RPMI8226 (cell line): ENCODE results near the gene MRPL34.
"Not testable (repeated sequence)": the region's sequence is repeated elsewhere in the genome, so short reads cannot be mapped to it uniquely, and the experiment has no call there.

Experiments
- DNase-seq: peaks from one replicate; pipeline ENCODE4 v3.0.0-alpha.2; 2015

MRPL34 gene

DNA sequence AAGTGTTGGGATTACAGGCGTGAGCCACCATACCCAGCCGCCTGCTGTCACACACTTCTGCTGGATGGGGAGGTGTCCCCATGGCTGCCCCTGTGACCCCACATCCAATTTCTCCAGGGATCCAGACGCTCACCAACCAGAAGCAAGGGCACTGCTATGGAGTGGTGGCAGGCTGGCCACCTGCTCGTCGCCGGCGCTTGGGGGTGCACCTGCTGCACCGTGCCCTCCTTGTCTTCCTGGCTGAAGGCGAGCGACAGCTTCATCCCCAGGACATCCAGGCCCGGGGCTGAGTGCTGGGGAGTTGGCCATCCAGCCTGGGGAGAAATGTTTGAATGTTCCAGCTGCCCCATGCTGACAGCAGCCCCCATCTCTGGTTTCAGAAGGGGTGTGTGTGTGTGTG, 19.4 kb upstream of the MRPL34 start:
- no peak for DNase-seq

DNA sequence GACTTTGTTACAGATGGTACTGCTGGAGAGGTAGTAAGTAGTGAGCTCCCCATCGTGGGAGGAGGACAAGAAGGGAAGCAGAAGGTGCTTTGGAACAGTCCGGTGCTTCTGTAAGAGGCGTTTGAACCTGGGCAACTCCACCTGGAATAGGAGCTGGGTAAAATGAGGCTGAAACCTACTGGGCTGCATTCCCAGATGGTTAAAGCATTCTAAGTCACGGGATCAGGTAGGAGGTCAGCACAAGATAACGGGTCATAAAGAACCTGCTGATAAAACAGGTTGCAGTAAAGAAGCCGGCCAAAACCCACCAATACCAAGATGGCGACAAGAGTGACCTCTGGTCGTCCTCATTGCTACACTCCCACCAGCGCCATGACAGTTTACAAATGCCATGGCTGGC, 18.9 kb upstream of the MRPL34 start:
- DNase-seq = no peak

DNA sequence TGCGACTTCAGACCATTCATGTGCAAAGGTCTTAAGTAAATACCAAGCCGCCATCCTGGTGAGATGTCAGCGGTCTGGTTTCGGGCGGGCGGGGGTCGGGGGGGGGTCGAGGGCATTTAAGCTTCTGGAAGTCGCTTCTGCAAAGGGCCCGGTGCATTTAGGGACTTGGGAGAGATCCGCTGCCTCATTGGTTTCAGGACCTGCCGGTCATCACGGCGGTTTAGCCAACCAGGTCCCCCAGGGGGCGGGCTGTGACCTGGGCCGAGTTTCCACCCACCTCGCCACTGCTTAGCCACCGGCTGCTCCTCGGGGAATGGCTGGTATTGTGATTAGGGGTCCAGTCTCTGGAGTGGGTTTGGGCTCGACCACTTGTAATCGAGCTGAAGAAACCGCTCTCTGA, 16.2 kb upstream of the MRPL34 start:
- peak; percentile 79 for DNase-seq

DNA sequence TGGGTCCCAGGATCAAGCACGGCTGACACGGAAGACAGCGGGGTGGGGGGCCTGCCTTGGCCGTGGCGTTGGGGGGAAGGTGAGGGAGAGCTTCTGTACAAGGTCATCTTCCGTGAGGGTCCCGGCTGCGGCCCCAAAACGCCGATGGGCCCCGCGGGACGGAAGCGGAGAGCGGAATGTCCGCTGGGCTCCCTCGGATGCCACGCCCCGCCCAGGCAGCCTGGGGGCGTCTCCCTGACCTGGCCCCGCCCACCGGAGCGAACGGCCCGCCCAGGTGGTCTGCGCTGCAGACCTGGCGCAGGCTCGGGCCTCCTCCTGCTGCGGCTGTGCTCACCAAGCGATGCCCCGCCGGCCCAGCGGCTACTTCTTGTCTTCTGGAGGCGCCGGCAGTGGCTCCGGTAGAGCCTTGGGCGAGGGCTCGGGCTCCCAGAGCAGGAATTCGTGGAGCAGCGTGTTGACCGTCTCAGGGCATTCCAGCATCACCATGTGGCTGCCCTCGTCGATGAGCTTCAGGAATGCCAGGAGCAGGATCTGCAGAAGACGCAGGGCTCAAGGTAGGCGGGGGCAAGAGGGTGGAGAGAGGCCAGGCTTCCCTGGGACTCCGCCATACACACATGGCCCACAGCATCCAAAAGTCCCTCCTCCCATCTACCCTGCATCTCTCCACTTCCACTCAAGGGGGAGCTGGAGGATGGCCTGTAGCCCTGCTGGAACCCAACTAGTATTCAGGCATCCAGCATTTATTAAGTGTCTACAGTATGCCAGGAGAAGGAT, 13.2 kb upstream of the MRPL34 start:
- peak; percentile 81 for DNase-seq

DNA sequence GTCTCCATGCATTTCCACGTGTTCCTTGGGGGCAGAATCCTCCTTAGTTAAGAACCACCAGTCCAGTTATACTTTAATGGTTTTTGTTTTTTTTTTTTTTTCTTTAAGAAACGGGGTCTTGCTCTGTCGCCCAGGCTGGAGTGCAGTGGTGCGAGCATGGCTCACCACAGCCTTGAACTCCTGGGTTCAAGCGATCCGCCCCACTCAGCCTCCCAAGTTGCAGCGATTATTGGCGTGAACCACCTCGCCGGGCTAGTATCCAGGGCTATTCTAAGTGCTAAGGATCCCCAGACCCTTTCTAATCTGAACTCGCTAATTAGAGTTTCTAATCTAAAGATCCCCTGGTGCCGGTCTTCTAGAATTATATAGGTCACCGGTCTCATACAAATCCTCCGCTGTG, 12.1 kb upstream of the MRPL34 start:
- DNase-seq = no peak

DNA sequence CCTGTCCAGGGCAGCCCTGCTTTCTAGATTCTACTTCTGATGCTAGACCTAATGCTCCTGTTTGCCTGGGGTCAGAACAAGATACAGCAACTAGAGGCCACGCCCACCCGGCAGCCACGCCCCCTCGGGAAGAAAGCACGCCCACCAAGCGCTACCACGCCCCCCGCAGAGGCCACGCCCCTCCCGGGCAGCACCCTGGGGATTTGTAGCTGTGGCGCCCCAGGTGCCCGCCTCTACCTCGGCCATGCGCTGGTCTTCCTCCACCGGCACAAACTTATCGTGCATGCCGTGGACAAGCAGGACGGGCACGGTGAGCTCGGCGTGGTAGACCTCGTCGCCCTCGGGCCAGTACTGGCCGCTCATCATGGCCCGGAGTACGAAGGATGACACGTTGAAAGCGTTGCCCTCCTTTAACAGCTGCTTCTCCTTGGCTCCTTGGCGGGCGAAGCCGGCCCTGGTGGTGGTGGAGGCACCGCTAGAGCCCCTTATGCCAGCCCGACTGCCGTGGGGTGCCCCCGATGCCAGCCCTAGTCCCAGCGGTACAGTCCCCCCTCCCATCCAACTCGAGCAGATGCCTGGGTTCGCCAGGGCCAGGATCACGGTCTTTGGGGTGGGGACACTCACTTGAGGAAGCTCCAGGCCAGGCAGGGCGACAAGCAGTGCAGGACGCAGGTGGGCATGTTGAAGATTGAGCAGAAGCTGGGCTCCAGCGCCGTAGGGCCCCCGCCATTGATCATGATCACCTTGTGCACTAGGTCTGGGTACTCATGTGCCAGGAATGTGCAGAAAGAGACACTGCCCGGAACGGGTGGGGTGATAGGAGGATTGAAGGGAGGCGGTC, 11.4 kb upstream of the MRPL34 start:
- peak; percentile 28 for DNase-seq

DNA sequence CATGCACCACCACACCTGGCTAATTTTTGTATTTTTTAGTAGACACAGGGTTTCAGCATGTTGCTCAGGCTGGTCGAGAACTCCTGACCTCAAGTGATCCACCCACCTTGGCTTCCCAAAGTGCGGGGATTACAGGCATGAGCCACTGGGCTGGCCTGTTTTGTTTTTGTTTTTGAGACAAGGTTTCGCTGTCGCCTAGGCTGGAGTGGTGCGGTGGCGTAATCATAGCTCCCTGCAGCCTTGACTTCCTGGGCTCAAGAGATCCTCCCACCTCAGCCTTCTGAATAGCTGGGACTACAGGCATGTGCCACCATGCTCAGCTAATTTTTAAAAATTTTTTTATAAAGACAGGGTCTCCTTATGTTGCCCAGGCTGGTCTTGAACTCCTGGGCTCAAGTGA, 10.1 kb upstream of the MRPL34 start:
- DNase-seq = not testable (repeated sequence)

DNA sequence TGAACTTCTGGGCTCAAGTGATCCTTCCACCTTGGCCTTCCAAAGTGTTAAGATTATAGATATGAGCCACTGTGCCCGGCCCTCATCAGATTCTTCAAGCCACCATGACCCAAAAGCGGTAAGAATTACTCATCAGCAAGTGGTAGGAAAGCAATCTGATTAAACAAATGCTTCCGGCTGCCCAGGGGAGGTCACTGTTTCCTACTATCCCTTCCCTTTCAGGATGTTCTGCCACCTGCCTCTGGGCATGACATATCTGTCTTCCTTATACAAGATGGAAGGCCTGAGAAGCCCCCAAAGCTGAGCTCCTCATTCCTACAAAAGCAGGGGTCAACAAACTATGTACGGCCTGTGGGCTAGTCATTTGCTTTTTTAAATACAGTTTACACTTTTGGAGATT, 9.4 kb upstream of the MRPL34 start:
- no peak for DNase-seq

DNA sequence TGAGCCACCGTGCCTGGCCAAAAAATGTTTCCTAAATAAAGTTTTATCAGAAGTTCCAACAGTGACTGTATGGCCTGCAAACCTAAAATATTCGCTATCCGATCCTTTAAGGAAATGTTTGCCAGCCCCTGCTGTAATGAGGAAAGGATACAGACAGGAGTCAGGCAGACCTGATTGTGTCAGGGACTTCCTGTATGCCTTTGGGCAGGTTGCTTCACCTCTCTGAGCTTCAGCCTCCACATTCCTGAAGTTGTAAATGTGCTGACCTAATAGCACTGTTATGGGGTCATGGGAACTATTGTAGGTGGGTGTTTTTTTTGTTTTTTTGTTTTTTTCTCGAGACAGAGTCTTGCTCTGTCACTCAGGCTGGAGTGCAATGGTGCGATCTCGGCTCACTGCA, 8.7 kb upstream of the MRPL34 start:
- DNase-seq = no peak

DNA sequence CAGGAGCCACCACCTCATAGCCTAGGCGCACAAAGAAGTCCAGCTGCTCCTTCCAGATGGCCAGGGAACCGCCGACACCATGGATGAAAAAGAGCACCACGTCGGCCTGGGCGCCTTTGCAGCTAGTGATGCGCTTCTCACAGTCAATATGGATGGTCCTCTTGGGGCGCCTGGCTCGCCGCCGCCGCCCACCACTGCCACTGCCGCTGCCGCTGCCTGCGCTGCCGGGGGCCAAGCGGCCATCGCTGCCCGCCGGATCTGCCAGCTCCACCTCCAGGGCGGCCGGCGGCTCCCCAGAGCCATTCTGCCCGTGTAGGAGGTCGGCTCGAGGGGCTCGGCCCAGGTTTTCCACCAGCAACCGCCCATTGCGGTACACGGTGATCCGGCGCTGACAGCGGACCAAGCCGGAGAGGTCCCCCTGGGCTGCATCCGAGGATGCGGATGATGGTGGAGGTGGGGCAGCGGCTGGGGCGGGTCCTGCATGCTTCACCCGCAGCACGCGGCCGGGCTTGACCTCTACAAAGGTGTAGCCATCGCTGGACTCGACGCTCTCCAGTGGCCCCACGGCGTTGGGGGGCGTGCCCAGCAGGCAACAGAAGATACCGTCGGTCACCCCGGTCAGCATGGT, 4.6 kb upstream of the MRPL34 start:
- DNase-seq = no peak

DNA sequence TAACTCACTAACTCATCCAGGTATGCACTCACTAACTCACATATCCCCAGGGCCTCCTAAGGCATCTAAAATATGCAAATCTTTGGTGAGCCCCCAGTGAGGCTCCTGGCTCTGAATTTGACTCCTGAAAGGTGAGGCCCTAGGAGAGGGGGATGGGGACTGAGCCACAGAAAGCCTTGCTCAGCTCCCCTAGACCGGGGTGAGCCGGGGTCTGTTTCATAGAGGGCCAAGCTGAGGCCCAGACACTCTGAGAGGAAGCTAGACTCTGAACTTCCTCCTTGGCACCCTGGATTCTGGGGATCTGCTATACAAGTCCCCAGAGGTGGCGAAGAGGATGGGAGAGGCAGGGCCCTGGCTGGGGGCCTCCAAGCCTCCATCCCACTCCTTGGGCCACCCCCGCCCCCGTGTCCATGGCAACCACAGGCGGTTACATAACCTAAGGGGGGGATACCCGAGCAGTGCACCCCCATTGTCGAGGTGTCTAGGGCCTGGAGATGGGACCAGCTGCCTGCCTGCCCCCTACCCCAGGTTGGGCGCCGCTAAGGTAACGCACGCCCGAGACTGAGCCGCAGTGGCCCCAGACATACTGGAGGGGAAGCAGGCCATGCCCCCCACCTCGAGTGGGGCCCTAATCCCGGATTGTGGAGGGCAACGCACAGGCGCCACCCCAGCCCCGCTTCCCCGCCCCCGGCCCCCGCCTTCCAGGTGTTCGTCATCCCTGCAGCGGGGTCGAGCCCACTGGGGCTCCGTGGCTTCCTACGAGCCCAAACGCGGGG, 3.1 kb upstream of the MRPL34 start:
- peak; percentile 28 for DNase-seq

DNA sequence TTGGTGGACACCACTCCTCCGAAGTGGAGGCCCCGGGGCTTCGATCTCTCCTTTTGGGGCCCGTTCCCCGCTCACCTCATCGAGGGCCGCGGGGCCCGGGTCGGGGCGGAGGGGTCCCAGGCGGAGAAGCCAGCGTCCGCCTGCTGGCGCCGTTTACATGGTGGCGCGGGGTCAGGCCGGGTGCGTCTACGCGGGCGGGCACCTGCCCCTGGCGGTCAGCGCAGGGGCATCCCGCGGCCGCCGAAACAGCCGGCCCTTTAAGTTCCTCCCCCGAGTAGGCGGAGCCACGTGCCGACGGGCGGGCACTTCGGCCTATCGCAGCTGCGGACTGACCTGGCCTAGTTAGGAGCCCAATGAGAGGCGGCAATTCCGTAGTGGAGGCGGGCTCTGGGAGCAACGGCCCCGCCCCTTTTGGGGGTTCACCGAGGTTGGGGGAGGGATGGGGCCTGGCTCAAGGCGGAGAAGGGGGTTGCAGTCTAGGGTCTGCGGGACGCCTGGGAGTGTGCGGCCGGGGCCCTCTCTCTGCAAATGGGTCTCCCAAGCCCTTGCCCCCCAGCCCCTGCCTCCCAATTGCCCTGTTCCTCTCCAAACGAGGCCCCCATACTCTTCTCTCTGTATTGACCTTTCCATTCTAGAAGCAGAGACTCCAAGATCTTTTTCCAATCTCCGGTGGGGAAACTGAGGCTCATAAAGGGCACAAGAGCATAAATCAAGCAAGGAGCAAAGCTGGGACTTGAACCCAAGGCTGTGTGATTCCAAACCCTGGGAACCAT, 2.3 kb upstream of the MRPL34 start, which contains the start of gene ABHD8:
Gene ABHD8, minus strand, starts transcription at position 259 of the 773 bp plus-strand sequence. CDS start 1,809 bp downstream, outside the sequence.
- peak; percentile 97 for DNase-seq

DNA sequence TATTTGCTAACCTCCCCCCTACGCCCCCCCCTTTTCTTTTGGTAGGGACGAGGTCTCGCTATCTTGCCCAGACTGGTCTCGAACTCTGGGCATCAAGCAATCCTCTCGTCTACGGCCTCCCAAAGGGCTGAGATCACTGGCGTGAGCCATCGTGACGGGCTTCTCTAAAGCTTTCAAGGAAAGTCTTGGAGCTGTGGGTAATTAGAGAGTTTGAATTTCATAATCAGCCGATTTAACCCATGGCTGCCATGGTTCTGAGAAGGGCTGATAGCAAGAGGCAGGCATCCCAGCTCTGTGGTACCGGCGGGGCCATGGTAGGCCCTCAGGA, 1.8 kb upstream of the MRPL34 start:
- no peak for DNase-seq

DNA sequence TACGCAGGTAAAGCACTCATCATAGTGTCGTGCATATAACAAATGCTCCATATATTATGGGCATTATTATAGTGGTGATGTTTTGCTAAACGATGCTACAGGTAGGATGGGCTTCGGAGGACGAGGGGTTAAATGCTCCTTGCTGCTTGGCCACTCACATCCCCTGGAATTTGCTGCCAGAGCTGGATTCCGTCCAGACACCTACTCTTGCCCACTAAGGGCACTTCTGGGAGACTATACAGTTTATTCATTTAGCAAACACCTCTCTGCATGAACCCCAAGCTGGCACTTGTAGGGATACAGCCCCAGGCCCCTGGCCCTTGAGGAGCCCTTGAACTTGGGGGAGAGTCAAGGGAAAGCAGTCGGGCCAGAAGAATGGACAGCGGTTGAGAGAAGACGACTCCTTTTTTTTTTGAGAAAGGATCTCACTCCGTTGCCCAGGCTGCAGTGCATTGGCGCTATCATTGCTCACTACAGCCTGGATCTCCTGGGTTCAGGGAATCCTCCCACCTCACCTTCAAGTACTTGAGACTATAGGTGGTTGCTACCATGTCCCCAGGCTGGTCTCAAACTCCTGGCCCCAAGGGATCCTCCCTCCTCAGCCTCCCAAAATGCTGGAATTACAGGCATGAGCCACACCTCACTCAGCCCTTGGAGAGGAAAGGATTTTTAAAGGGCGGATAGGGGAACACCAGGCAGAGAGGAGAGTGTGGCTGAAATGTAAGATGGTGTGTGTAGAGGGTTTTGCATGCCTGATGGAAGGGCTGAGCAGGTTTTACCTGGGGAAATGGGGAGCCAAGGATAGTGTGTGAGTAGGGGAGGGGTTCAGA, 1.1 kb upstream of the MRPL34 start:
- DNase-seq = no peak

DNA sequence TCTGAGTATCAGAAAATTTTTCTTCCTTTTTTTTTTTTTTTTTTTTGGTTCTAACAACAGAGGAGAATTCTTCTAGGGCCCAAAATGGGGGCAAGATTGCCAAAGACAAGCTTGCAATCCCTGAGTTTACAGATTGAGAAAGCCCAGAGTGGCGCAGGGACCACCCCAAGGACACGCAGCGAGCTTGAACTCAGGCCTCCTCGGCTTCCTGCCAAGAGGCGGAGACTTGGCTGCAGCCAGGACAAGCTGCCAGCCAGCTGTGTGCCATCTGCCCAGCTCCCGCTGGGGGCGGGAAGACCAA, 506 bp upstream of the MRPL34 start:
- no peak for DNase-seq

DNA sequence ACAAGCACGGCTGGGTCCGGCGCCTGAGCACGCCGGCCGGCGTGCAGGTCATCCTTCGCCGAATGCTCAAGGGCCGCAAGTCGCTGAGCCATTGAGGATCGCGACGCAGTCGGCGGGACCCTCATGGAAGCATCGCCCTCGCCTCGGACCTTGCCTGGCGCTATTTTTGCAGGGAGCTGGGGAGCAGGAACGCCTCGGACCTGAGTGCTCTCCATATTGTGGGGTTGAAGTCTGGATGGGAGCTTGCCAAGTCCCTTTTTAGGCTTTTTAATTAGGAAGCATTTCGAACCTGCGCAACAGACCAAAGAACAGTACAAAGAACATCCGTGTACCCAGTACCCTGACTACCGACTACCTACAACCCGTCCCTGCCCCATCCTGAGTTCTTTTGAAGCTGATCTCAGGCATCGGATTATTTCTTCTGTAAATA, 628 bp downstream of the MRPL34 start:
- no peak for DNase-seq

DNA sequence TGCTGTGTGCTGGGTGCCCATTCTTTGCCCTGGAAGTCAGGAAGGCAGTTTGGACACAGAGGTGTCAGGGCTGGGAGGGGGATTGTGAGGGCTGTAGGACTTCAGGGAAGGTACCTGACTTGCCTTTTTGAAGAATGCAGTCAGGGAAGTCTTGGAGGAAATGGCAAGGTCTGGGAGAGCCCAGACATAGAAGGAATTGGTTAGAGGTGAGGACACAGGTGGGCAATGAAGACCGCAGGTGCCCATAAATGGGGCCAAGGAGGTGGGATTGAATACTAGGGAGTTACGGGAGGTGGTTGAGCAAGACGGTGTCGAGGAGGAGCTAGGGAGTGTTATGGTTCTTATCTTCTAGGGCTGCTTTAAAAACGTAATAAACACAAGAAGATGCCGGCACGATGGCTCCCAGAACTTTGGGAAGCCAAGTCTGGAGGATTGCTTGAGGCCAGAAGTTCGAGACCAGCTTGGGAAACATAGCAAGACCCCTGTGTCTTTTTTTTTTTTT, 2.3 kb downstream of the MRPL34 start:
- no peak for DNase-seq

DNA sequence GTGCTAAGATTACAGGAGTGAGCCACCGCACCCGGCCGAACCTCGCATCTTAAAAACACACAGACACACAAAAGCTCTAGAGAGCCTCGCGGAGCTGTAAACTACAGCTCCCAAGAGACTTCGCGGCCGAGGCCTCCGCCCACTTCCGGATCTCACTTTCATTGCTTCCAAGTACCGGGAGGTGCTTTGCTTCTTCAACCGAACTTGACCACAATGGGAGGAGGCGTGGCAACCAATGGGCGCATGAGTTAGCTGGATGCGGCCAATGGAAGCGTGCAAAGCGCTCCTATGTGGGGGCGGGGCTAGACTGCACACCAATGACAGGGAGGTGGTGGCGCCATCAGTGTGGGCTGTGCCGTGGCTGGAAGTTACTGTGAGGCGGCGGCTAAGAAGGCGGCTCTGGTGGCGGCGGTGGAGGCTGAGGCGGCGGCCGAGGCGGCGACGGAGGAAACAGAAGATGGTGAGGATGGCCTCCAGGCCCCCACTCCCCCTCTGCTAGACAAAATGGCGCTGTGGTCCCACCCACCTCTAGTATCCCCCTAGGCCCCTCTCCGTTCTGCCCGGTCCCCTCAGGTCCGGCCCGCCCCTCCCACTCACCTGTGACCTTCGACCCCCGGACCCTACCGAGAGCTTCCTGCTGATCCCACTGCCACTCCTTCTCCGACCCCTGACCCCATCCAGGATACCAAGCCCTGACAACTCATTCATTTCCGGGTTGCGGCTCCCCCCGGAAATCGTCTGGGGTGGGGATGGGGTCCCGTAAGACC, 3.7 kb downstream of the MRPL34 start, which contains the start of gene DDA1:
Gene DDA1, plus strand, starts transcription at position 366 of the 767 bp plus-strand sequence. Its CDS starts 92 bp downstream, at position 458.
- DNase-seq = peak; percentile 100

DNA sequence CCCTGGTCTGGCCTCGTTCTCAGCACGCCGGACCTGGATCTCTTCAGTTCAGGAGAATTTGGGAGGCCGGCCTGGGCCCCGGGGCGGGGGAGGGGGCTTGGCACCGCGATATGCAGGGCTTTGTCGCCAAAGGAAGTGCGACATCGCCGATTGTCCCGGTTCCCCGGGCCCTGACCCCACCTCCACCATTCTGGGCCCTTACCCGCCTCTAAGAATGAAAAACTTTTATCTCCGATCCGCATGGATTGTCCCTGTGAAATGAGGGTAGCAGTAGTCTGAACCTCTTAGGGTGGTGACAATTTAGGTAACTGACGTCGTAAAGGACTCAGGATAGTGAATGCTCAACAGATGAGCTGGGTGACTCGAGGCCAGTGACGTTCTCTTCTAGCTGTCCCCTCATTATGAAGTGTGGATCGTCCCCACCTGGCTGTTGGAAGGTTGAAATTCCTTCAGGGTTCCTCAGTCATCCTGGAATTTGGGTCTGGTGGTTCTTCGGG, 4.3 kb downstream of the MRPL34 start:
- no peak for DNase-seq
